K562 (cell line): Measurements from ENCODE around the gene GHITM. TPM values are rescaled to one million over a fixed set of nuclear protein-coding genes. Genes with fewer than 3 reads are reported as not detected.

ENCODE experiments used
- ATF7 ChIP-seq: fragments of 450-650 bp; IDR thresholded peaks from 2 replicates; pipeline ENCODE4 v1.7.1; 2014; ENCODE audit warnings: mild to moderate bottlenecking, moderate library complexity
- CEBPG ChIP-seq, 3 experiments: fragments of 200-800 bp in 1 of 3; sonication (Bioruptor generic) in 1 of 3; sonication (generic) in 1 of 3; formaldehyde crosslinking in 1 of 3; IDR thresholded peaks in 2 of 3; conservative IDR thresholded peaks in 1 of 3; 2 replicates each; pipeline versions ENCODE4 v1.6.1 to v1.8.0; 2016 to 2022; ENCODE audit warnings: missing compliant biosample characterization in 2 of 3, missing genetic modification characterization in 2 of 3, mild to moderate bottlenecking in 1 of 3, missing genetic modification reagents in 1 of 3
- CHCHD3 ChIP-seq: fragments of 250-450 bp; sonication (Bioruptor Pico); IDR thresholded peaks from 2 replicates; pipeline ENCODE4 v2.1.2; 2022; ENCODE audit warnings: mild to moderate bottlenecking
- MAFG ChIP-seq: fragments of 450-650 bp; conservative IDR thresholded peaks from 2 replicates; pipeline ENCODE4 v1.6.1; 2016; ENCODE audit warnings: missing genetic modification characterization, missing compliant biosample characterization
- MAFK ChIP-seq: IDR thresholded peaks from 2 replicates; pipeline ENCODE4 v1.6.1; 2011; ENCODE audit warnings: low read length, improper control_type of control experiment
- MTA2 ChIP-seq: fragments of 450-650 bp; IDR thresholded peaks from 2 replicates; pipeline ENCODE4 v1.6.1; 2016; ENCODE audit warnings: low read depth
- POLR2H ChIP-seq: IDR thresholded peaks from 2 replicates; pipeline ENCODE4 v1.6.1; 2016; ENCODE audit warnings: missing genetic modification characterization, low read depth, mild to moderate bottlenecking, control low read depth, missing compliant biosample characterization, moderate library complexity
- SMAD1 ChIP-seq: fragments of 150-350 bp; IDR thresholded peaks from 2 replicates; pipeline ENCODE4 v1.6.1; 2014; ENCODE audit warnings: low read length, low read depth; ENCODE audit not compliant: partially characterized antibody
- STAT5B ChIP-seq: fragments of 250-450 bp; sonication (Bioruptor Pico); IDR thresholded peaks from 2 replicates; pipeline ENCODE4 v1.8.0; 2021; ENCODE audit warnings: mild to moderate bottlenecking, inconsistent platforms
- ZNF316 ChIP-seq: fragments of 450-650 bp; IDR thresholded peaks from 2 replicates; pipeline ENCODE4 v1.6.1; 2016
- polyA plus RNA-seq, 8 experiments: library from polyadenylated mRNA; depleted of rRNA in 4 of 8; stranded (reverse) in 5 of 8; unstranded in 3 of 8; fragments of >200 nt; fragmentation: Nextera tagmentation in 2 of 8; fragmentation: Illumina TruSeq in 1 of 8; extraction: Ambion mirVana in 2 of 8; extraction: Trizol in 1 of 8; gene quantifications; 2 replicates each; pipeline versions ENCODE4 v1.2.1 to v1.2.3, GENCODE V29; 2011 to 2014; ENCODE audit warnings: inconsistent platforms in 1 of 8, missing spikeins in 1 of 8
- total RNA-seq, 7 experiments: library from RNA; depleted of rRNA in 6 of 7; stranded (reverse); fragments of >200 nt in 6 of 7; fragmentation: Illumina TruSeq in 2 of 7; extraction: Trizol in 2 of 7; gene quantifications; 2 replicates each; pipeline versions ENCODE4 v1.2.1 to v1.2.3, GENCODE V29; 2011 to 2021; ENCODE audit warnings: low replicate concordance in 1 of 7
- TF ChIP-seq, protein P1 (sequence below), 2 experiments: fragments of 450-650 bp in 1 of 2; IDR thresholded peaks; 2 replicates each; pipeline ENCODE4 v1.6.1; 2011 to 2017; ENCODE audit warnings: low read depth in 2 of 2, antibody characterized with exemption in 1 of 2, borderline replicate concordance in 1 of 2, low read length in 1 of 2, mild to moderate bottlenecking in 1 of 2, mixed read lengths in 1 of 2; ENCODE audit not compliant: control insufficient read depth in 1 of 2
- TF ChIP-seq, protein P2 (sequence below): fragments of 200-800 bp; sonication (Bioruptor generic); IDR thresholded peaks from 2 replicates; pipeline ENCODE4 v1.6.1; 2017; ENCODE audit warnings: missing genetic modification characterization, missing compliant biosample characterization
- TF ChIP-seq, protein P3 (sequence below): fragments of 200-400 bp; formaldehyde crosslinking; IDR thresholded peaks from 2 replicates; pipeline ENCODE4 v1.6.1; 2017; ENCODE audit warnings: mild to moderate bottlenecking, low read depth, low read length, moderate library complexity

GHITM gene
- total and polyA plus RNA-seq, 9 of the 15 experiments (the other 6 are each of a cell fraction or from before 2014, with no cell fraction given) = 322 to 1,258 (median 386) TPM

DNA sequence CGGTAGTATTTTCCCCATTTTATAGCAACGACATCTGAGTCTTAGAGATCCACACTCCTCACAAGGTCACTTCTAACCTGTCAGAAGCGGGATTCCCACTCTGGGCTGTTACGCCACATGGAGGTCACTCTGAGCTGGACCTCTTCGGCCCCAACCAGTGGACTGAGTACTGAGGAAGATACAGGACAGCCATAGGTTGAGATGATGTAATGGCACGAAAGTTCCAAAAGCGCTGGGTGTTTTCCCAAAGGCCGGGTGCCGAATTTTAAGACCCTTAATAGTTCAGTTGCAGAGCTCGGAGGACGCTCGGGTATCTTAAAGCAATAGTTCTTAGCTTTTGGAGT, 699 bp downstream of the GHITM start (continued):
- TF ChIP-seq, protein P1, sequence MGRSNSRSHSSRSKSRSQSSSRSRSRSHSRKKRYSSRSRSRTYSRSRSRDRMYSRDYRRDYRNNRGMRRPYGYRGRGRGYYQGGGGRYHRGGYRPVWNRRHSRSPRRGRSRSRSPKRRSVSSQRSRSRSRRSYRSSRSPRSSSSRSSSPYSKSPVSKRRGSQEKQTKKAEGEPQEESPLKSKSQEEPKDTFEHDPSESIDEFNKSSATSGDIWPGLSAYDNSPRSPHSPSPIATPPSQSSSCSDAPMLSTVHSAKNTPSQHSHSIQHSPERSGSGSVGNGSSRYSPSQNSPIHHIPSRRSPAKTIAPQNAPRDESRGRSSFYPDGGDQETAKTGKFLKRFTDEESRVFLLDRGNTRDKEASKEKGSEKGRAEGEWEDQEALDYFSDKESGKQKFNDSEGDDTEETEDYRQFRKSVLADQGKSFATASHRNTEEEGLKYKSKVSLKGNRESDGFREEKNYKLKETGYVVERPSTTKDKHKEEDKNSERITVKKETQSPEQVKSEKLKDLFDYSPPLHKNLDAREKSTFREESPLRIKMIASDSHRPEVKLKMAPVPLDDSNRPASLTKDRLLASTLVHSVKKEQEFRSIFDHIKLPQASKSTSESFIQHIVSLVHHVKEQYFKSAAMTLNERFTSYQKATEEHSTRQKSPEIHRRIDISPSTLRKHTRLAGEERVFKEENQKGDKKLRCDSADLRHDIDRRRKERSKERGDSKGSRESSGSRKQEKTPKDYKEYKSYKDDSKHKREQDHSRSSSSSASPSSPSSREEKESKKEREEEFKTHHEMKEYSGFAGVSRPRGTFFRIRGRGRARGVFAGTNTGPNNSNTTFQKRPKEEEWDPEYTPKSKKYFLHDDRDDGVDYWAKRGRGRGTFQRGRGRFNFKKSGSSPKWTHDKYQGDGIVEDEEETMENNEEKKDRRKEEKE (IDR thresholded peaks at IDR 0.05; ENCODE audit: borderline replicate concordance in 1 of 2, control insufficient read depth in 1 of 2, low read depth in 2 of 2, low read length in 1 of 2) = no peak
- TF ChIP-seq CHCHD3 (peak; percentile 19; the same call in 1 of the 2 replicates), CEBPG (CRISPR knock-in tag; IDR thresholded peaks at IDR 0.05) (peak; percentile 88), CEBPG (tag; conservative IDR thresholded peaks at IDR 0.05 in 1 of 2, IDR thresholded peaks at IDR 0.05 in 1 of 2) (peak; percentile 68 to 81), MAFK (no peak), ZNF316 (no peak), POLR2H (tag) (peak; percentile 68; the same call in 1 of the 2 replicates), STAT5B (CRISPR knock-in tag) (no peak), SMAD1 (peak; percentile 27), MTA2 (no peak), MAFG (0 out of 2 replicates have a peak, but pooled peaks have one; percentile 39), ATF7 (peak; percentile 52; the same call in 1 of the 2 replicates)
- TF ChIP-seq, protein P2, sequence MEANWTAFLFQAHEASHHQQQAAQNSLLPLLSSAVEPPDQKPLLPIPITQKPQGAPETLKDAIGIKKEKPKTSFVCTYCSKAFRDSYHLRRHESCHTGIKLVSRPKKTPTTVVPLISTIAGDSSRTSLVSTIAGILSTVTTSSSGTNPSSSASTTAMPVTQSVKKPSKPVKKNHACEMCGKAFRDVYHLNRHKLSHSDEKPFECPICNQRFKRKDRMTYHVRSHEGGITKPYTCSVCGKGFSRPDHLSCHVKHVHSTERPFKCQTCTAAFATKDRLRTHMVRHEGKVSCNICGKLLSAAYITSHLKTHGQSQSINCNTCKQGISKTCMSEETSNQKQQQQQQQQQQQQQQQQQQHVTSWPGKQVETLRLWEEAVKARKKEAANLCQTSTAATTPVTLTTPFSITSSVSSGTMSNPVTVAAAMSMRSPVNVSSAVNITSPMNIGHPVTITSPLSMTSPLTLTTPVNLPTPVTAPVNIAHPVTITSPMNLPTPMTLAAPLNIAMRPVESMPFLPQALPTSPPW (CRISPR knock-in tag) = no peak
- TF ChIP-seq, protein P3, sequence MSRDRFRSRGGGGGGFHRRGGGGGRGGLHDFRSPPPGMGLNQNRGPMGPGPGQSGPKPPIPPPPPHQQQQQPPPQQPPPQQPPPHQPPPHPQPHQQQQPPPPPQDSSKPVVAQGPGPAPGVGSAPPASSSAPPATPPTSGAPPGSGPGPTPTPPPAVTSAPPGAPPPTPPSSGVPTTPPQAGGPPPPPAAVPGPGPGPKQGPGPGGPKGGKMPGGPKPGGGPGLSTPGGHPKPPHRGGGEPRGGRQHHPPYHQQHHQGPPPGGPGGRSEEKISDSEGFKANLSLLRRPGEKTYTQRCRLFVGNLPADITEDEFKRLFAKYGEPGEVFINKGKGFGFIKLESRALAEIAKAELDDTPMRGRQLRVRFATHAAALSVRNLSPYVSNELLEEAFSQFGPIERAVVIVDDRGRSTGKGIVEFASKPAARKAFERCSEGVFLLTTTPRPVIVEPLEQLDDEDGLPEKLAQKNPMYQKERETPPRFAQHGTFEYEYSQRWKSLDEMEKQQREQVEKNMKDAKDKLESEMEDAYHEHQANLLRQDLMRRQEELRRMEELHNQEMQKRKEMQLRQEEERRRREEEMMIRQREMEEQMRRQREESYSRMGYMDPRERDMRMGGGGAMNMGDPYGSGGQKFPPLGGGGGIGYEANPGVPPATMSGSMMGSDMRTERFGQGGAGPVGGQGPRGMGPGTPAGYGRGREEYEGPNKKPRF = no peak
- TF ChIP-seq, all 486 proteins: peak for 32
